Upper lobe of left lung (tissue), 4 donors: Measurements from ENCODE around the gene UQCR10.

Experiments
- CTCF ChIP-seq, 6 experiments: fragments of 450-650 bp in 4 of 6; fragments of 200-600 bp in 2 of 6; sonication (generic) in 2 of 6; IDR thresholded peaks; one replicate each; pipeline ENCODE4 v1.5.1; 2016 to 2019; ENCODE audit warnings: antibody characterized with exemption in 6 of 6
- EP300 ChIP-seq, 4 donors: sonication (generic); formaldehyde crosslinking; IDR thresholded peaks; one replicate each; pipeline ENCODE4 v1.5.1; 2017; ENCODE audit warnings: antibody characterized with exemption in 4 of 4, control low read depth in 2 of 4
- POLR2A ChIP-seq, 4 donors: fragments of 450-650 bp; IDR thresholded peaks; one replicate each; pipeline ENCODE4 v1.5.1; 2016 to 2017; ENCODE audit warnings: antibody characterized with exemption in 4 of 4, mild to moderate bottlenecking in 2 of 4
- POLR2AphosphoS5 ChIP-seq, 2 donors: sonication (generic); formaldehyde crosslinking; IDR thresholded peaks; one replicate each; pipeline ENCODE4 v1.5.1; 2017; ENCODE audit warnings: antibody characterized with exemption in 2 of 2

GRCh38 chr22:29740216-29740615, 27.0 kb upstream of the UQCR10 start:
- TF ChIP-seq CTCF (IDR thresholded peaks at IDR 0.05) (no peak), POLR2A (IDR thresholded peaks at IDR 0.05) (no peak), EP300 (IDR thresholded peaks at IDR 0.05) (no peak), POLR2AphosphoS5 (IDR thresholded peaks at IDR 0.05) (no peak)
